HG02678 (cell line): ENCODE measurements around the gene BTBD6.
"Not testable (repeated sequence)": the region's sequence is repeated elsewhere in the genome, so short reads cannot be mapped to it uniquely, and the experiment has no call there.

Source experiments
- ATAC-seq: cut with Tn5 transposase; IDR thresholded peaks from one replicate; pipeline ENCODE4 v1.9.1; 2021; ENCODE audit warnings: mild to moderate bottlenecking, moderate library complexity; ENCODE audit not compliant: unreplicated experiment

BTBD6 gene

DNA sequence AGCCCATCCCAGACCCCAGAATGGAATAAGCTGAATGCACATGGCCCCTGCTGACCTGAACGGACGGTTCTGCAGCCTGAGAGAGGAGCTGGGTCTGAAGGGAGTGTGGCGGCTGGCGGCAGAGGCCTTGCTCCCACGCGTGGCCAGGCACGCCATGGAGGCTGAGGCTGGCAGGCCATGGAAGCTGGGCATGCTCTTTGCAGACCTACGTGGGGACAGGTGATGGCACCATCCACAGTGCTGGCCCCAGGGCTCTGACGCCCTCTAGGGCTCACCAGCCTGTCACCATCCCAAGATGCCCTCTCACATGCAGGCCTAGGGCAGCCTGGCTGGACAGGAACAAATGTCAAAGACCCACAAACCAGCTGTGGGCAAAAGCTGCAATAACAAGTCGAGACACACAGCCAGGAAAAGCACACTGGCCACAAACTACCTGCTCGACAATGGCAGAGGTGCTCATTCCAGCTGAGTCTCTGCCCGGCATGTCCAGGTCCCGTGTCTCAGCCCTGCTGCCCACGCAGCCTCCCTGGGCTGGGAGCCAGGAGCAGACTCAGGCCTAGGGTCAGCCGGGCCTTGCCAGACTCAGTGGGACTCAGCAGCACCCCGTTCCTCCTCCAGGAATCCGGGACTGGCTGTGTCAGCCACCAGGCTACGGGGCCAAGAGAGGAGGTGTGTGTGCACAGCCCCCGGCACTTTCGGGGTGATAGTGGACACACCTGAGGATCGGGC lies 19.7 kb downstream of the BTBD6 start:
- ATAC-seq, result no peak

DNA sequence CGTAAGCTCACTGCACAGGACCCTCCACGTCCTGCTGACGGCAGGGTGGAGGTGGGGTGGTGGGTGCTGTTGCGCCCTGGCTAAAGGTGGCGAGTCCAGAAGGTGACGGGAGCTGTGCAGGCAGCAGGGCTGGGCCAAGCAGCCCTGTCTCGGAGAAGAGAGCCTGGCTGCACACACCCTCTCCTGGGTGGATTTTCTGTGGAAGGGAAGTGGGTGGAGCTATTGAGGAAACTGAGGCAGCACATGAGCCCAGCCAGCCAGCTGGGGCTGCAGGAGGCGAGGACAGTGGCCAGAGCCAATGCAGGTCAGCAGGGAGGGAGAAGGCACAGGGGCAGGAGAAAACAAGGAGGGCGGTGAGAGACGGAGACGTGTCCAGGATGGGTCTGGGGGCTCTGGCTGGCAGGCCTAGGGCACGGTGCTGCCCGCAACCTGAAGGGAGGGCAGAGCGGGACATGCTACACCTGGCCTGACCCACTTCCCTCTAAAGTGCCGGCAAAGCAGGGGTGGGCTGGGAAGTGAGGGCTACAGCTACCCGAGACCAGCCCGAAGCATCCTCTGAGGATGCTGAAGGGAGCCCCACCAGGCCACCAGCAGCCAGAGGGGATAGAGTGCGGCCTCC lies 20.5 kb downstream of the BTBD6 start:
- no peak for ATAC-seq

DNA sequence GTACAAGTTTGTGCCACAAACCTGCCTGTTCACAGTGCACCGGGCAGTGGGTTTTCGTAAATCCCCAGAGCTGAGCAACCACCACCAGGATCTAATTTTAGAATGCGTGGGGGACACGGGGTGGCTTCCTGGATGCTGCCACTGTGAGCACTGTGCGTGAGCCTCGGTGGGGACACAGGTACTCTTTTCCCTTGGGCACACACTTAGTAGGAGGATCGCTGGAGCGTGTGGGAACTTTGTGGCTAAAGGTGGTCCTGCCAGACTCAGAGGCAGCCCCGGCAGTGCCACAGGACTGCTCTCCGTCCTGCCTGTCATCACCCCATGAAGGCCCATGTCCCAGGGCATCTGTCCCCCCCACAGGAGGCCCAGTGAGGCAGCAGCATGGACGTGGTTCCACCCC lies 21.1 kb downstream of the BTBD6 start:
- no peak for ATAC-seq

DNA sequence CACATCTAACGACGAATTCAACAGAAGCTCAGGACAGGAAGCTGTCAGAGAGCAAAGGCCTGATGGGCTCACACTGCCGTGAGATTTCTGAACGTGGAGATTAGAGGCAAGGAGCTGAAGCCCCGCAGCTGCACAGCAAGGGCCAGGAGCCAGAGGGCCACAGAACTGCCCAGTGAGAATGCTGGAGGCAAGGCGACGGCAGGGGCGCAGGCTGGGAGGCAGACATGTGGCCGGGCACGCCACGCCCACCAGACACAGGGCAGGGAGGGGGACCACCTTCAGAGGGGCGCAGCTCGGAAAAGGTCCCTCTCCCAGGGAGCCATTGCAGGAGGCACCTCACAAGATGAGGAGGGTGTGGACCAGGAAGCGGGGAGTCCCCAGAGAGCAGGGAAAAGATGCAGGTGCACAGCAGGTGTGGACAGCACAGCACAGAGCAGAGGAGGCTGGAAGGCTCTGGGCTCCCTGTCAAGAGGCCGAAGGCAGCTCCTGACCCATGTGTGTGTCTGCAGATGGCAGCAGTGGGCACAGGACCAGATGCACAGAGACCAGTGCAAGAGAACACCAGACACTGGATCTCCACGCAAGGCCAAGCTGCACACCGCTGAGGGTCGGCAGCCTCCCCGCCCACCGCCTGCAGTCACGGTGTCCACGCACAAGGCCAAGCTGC lies 23.0 kb downstream of the BTBD6 start:
- no peak for ATAC-seq

DNA sequence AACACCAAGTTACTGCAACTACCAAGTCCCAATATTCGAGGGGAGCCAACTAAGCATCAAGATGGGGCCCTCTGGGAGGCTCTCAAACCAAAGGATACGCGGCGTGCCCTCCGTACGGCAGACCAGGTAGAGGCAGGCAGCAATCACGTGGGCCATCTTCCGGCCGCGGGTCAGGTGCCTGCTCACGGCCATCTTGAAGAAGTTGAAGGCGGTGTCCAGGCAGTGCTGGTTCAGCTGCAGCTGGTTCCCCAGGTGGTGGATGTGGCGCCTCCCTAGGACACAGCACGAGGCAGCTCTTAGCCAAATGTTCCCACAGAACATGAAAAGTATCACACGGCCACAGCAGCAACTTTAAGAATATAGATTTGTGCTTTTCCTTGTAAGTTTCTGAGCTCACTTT lies 24.3 kb downstream of the BTBD6 start:
- ATAC-seq, result no peak

DNA sequence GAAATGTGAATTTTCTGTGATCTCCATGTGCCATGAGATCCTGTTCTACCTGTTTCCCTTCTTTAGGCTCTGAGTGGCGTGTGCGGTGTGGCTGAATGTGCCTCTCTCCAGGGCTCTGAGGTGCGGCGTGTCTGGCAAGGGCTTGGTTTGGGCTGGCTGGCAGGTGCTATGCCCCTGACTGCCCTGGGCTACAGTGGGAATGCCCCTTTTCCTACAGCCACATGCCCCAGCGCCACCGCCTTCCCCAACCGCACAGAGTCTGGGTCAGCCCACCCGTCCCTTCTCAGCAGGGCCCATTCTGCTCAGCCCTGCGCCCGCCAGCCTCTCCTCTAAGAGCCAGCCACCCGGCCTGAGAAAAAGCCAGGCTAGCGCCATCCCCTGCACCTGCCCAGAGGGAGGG lies 24.7 kb downstream of the BTBD6 start:
- no peak for ATAC-seq

DNA sequence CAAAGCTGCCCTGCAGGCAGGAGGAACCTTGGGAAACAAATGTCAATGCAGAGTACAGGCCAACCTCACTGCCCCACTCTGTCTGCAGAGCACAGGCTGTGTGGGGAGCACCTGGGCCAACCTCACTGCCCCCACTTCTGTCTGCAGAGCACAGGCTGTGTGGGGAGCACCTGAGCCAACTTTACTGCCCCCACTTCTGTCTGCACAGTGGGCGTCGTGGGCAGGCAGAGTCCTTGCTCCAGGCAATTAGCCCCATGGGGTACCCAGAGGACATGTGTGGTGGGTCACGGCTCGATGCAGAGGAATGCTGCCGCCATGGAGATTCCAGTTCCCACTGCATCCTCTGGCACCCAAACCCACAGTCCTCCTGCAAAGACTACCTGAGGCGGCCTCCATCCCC lies 26.3 kb downstream of the BTBD6 start:
- ATAC-seq, result no peak

DNA sequence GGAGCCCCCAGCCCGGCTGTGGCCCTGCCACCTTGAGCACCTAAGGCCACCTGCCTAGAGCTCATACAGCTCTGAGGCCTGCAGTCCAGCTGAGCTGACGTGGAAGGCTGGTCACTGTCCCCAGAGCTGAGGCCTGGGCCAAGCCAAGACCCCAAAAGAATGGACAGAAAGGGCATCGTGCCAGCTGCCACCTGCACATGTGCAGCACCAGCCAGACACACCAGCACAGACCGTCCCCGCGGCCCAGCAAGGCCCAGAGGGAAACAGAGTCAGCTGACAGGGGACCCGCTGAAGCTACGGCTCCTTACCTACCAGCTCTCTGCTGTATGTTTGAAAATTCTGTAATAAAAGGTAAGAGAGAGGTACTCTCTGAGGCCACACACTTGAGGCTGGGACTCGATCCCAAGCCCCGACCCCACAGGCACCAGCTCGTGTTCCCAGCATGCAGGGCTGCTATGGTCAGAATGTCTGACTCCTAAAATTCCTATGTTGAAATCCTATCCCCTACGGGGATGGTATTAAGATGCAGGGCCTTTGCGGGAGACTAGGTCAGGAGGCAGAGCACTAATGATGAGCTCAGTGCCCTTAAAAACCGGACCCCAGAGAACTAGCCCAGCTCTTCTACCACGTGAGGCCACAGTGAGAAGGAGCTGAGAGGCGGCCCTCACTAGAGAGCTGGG lies 27.1 kb downstream of the BTBD6 start:
- no peak for ATAC-seq

DNA sequence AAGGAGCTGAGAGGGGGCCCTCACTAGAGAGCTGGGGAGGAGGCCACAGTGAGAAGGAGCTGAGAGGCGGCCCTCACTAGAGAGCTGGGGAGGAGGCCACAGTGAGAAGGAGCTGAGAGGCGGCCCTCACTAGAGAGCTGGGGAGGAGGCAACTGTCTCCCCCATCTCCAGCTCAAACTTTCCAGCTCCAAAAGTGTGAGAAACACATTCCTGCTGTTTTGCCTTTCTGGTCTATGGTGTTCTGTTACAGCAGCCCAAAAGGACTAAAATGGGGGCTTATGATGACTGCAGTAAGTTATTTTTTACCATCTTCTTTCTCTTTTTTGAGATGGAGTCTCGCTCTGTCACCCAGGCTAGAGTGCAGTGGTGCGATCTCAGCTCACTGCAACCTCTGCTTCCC lies 29.1 kb downstream of the BTBD6 start:
- ATAC-seq, result not testable (repeated sequence)

DNA sequence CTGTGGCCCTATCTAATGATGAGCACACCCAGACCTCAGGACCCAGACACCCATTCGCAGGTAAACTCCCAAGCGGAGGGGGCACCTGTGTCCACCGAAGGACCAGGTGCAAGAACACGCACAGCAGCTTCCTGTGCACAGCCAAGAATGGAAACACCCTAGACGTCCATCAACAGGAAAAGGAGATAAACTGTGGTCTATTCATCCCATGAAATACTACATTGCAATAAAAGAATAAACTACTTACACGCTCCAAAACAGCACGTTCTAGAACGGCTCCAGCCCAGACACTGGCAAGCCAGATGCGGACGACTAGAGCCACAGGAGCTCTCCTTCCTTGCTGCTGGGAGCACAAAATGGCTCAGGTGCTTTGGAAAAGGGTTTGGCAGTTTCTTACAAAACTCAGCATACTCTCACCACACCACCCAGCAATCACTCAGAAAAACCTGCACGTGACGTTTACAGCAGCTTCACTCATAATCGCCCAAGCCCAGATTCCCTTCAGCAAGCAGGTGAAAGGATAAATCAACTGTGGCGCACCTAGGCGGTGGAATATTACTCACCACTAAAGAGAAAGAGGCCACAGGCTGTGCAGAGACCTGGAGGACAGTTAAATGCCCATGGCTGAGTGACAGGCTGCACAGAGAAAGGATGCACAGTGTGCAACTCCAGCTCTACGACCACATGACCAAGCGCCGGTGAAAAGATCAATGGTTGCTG lies 31.5 kb downstream of the BTBD6 start:
- no peak for ATAC-seq

DNA sequence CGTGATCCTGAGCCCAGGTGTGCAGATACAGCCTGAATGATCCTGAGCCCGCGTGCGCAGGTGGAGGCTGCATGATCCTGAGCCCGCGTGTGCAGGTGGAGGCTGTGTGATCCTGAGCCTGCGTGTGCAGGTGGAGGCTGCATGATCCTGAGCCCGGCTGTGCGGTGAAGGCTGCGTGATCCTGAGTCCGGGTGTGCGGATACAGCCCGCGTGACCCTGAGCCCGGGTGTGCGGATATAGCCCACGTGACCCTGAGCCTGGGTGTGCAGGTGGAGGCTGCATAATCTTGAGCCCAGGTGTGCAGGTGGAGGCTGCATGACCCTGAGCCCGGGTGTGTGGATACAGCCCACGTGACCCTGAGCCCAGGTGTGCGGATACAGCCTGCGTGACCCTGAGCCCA lies 32.2 kb downstream of the BTBD6 start:
- ATAC-seq, result no peak

DNA sequence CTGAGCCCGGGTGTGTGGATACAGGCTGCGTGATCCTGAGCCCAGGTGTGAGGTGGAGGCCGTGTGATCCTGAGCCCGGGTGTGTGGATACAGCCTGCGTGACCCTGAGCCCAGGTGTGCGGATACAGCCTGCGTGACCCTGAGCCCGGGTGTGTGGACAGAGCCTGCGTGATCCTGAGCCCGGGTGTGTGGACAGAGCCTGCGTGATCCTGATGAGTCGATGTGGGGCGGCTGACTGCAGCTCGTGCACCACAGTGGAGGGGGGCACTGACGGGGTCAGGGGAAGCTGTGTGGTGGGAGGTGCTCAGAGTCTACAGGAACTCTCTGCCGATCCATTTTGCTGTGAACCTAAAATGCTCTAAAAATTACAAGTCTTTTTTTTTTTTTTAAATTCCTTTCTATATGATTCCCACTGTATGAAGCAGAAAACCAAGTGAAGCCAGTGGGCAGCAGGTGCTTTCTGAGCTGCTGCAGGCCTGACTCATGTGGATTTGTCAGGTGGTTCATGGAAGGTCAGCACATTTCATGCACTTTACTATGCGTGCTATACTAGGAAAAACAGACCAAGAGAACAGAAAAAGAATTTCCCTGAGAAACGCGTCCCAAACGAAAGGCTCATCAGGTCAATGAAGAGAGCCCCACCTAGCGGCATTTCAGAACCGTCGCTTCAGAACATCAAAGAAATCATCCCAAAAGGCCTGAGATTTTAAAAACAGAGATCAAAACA lies 33.2 kb downstream of the BTBD6 start:
- no peak for ATAC-seq

DNA sequence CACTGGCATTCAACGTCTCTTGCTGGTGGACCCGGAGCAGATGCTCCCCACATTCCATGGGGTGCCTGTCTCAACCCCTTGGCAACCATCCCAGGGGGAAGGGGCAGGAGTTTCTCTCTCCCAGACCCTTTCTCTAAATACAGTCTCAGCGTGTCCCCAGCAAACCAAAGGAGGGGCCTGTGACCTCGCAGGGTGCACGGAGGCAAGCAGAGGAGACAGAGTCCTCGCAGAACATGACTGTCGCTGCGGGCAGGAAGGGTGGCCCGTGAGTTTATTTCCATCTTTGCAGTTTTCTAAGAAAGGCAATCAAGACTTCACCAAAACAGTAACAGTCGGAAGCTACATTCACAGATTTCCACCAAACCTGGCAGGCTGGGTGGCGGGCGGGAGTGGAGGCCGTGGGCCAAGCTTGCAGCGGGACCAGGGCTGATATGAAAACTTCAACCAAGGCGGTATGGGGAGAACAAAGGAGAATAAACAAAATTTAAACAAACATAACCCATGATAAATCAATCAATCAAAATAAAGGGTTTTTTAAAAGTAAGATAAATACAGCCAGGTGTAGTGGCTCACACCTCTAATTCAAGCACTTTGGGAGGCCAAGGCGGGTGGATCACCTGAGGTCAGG lies 33.9 kb downstream of the BTBD6 start:
- no peak for ATAC-seq

DNA sequence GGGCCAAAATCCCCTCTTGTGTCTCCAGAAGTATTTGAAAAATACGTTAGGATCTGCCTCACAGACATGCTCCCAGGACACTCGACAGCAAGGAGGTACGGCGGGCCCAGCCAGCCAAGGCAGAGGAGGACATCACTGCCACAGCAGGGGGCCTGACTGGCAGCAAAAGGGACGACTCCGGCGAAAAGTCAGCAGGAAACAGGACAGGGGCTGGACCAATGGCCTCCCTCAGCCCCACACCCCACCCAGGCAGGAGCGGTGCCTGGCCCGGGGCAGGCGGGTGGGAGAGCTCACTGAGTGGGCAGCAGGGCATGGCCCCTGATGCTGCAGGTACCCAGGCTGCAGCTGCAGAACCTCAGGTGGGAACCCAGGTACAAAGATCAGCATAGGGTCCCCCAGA lies 34.7 kb downstream of the BTBD6 start:
- ATAC-seq, result no peak

DNA sequence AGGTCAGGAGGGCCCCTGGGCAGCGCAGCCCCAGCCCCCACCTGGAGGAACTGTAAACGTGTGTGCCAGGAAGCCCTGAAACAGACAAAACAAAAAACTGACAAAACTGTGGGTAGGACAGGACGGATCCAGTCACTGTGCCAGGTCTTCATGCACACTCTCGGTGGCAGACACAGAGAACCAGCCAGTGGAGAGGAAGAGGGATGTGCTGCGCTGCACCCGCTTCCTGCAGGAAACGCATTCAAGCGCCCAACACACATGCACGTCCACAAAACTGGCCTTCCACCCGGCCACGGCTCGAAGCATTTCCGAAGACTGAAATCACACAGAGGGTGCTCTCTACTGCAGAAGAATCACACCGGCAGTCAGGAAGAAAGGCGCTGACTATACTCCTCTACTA lies 35.6 kb downstream of the BTBD6 start:
- ATAC-seq, result no peak

DNA sequence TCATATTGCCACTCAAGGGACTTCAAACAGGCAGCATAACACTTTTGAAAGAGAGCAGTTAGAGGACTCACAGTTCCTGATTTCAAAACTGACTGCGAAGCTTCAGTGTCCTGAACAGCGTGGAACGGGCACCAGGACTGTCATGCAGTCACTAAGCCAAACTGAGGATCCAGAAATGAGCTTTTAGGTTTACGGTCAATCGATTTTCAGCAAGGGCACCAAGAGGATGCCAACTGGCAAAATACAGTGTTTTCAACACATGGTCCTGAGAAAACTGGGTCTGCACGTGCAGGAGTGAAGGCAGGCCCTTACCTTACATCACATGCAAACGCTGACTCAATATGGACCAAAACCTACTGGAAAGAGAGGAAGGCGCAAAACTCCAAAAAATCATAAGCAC lies 36.8 kb downstream of the BTBD6 start:
- no peak for ATAC-seq

DNA sequence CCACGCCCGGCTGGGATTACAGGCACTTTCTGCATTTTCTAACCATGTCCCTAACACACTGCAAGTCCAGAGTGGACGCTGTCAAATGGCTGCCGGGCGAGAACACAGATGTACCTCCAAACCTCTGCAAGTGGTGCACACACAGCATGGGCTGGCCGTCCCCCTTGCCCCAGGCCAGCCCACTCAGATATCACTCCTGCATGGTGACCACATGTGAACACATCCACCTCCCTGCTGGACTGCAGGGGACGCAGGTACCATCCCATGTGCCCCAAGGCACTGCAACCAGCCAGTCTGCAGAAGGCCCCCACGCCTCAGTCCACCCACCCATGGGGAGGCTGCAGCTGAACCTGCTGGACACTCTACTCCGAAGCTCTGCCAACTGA lies 38.4 kb downstream of the BTBD6 start:
- no peak for ATAC-seq

DNA sequence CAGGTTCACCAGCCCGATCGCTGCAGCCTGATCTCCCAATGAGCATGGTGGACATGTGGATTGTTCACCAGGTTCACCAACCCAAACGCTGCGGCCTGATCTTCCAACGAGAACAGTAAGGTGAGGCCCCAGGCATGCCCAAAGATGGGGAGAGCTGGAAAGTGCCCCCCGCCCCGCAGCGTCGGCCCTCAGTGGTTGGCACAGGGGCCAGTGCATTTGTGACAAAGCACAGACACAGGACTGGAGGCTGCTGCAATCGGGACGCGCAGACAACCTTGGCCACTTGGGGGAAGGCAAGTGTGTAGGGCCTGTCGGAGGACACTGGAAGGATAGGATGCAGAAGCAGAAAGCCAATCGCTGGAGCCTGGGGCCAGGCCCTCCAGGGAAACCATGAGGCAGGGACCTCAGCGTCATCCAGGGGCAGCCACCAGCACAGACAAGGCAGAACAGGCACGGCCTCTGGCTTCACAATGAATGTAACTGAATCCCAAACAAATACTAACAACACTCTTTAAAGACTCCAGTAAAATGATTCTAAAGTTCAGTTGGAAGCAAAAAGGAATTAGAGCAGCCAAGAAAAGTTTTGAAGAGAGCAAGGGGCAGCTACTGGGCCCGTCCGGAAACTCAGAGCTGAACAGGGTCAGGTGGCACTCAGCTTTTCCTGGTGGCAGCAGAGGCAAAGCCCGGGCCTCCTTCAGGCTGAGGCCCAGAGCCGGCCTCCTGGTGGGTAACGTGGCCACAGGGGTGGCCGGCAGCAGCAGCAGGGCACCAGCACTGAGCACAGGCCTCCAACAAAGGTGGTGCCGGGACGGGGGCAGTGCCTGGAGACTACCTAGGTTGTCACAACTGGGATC lies 39.1 kb downstream of the BTBD6 start:
- ATAC-seq, result no peak

DNA sequence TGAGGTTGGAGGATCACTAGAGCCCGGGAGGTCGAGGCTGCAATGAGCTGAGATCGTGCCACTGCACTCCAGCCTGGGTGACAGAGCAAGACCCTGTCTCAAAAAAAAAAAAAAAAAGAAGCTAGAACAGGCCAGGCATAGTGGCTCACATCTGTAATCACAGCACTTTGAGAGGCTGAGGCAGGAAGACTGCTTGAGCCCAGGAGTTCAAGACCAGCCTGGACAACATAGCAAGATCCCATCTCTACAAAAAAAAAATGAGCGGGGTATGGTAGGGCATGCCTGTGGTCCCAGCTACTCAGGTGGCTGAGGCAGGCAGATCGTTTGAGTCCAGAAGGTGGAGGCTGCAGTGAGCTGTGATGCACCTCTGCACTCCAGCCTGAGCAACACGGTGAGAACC lies 40.6 kb downstream of the BTBD6 start:
- not testable (repeated sequence) for ATAC-seq
